GM12872 (cell line): Measurements from ENCODE around the gene PPP1R14D.

ENCODE experiments used
- CTCF ChIP-seq: IDR thresholded peaks from 3 replicates; pipeline ENCODE4 v1.5.1; 2011; ENCODE audit warnings: low read depth, mild to moderate bottlenecking, low read length, moderate library complexity; ENCODE audit not compliant: insufficient read depth

PPP1R14D gene

DNA sequence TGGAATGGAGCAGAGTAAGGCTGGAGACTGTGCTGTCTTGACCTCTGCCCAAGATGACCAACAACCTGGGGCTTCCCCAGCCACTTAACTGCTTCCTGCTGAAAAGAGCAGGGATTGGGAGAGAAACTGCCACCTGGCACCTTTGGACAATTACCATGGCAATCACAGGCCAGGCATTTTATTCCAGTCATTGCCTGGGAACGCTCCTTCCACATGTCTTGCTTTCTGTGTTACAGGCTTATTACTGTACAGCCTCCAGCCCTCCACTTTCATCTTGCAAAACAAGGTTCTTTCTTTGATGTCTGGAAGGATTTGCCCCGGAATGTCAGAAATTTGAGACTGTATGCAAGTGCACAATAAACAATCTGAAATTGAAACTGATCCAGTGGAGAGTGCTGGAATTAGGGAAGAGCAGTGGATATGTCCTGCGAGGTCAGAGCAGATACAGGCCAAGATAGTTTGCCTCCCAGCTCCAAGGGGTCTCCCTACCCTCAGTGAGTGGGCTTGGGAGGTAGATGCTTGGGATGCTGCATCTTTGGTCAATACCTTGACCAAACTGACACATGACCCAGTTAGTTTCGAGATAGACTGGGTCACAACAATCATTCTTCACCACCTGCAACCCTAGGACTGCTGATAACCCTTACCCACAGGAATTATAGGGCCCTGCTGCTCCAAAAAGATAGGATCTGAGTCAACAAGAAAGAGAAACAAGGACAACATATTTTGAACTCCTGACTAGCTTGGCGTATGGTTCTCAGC is 2.7 kb downstream of the PPP1R14D start:
- no peak for TF ChIP-seq CTCF

DNA sequence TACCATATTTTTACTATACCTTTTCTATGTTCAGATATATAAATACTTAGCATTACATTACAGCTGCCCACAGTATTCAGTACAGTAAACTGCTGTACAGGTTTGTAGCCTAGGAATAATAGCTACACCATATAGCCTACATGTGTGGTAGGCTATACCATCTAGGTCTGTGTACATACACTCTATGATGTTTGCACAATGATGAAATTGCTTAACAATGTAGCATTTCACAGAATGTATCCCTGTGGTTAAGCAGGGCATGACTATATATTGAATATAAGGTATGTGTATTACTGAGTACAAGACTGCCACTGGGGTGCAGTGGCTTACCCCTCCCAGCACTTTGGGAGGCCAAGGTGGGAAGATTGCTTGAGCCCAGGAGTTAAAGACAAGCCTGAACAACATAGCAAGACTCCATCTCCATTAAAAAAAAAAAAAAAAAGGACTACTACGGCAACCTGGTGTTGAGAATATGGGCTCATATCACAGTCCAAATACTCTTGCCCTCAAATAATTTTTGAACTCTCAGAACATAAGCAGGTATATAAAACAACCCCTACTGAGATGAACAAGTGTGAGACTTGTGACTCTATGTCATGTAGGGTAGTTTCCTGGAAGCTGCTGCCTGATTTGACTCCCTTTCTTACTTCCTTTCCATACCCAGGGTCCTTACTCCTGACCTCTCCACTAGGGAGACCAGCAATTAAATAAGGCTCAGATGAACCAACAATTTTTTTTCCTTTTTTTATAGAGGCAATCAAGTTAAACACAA is 4.8 kb downstream of the PPP1R14D start:
- TF ChIP-seq CTCF, result no peak

DNA sequence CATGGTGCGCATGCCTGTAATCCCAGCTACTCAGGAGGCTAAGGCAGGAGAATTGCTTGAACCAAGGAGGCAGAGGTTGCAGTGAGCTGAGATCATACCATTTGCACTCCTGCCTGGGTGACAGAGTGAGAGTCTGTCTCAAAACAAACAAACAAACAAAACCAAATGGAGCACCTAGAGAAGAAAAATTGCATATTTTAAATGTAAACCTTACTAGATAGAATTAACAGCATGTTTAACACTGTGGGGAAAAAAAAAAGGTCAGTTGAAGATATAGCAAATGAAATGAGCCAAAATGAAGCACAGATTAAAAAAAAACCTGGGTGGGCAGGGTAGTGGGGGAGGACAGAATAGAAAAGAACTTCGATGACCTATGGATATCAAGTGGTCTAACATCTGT is 7.3 kb downstream of the PPP1R14D start:
- no peak for TF ChIP-seq CTCF

DNA sequence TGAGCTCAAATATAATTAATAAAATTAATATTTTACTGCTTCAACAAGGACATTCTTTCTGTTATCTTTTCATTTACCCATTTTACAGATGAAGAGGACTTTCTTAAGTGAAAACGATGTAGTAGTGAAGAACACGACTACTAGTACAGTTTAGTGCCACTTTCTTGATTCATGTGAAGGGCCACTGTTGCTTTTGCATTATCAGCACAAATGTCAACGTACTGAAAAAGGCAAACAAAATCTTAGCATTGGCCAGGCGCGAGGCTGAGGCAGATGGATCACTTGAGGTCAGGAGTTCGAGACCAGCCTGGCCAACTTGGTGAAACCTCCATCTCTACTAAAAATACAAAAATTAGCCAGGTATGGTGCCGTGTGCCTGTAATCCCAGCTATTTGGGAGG is 9.5 kb downstream of the PPP1R14D start:
- no peak for TF ChIP-seq CTCF

- no peak for TF ChIP-seq CTCF
Measured at GRCh38 chr15:40815042-40815698, 13.3 kb downstream of the PPP1R14D start.

- no peak for TF ChIP-seq CTCF
Measured at GRCh38 chr15:40812721-40813425, 15.6 kb downstream of the PPP1R14D start.
